Stomach (tissue), 9 donors: Measurements from ENCODE around the gene CALN1. TPM values are rescaled to one million over a fixed set of nuclear protein-coding genes. Genes with fewer than 3 reads are reported as not detected.

Source experiments
- DNase-seq, 2 donors: peaks; one replicate each; pipeline versions ENCODE4 v3.0.0 to v3.0.0-alpha.2; 2013 to 2019
- H3K27ac ChIP-seq, 5 donors: fragments of 200-600 bp in 4 of 5; sonication (generic) in 4 of 5; one replicate each; pipeline ENCODE4 v1.5.1; 2013 to 2019; ENCODE audit warnings: mild to moderate bottlenecking in 1 of 5, moderate library complexity in 1 of 5
- H3K27me3 ChIP-seq, 3 donors: fragments of 200-600 bp; sonication (generic); one replicate each; pipeline ENCODE4 v1.5.1; 2017 to 2019; ENCODE audit warnings: mixed run types in 1 of 3
- H3K36me3 ChIP-seq, 4 donors: fragments of 200-600 bp; sonication (generic); 1 replicate in 3 of 4; 2 replicates in 1 of 4; pipeline ENCODE4 v1.5.1; 2016 to 2019
- H3K4me1 ChIP-seq, 4 donors: fragments of 200-600 bp; sonication (generic); one replicate each; pipeline ENCODE4 v1.5.1; 2016 to 2019
- H3K4me3 ChIP-seq, 4 donors: fragments of 200-600 bp; sonication (generic) in 3 of 4; one replicate each; pipeline ENCODE4 v1.5.1; 2016 to 2019; ENCODE audit warnings: mild to moderate bottlenecking in 1 of 4
- H3K9me3 ChIP-seq, 4 donors: fragments of 200-600 bp; sonication (generic); one replicate each; pipeline ENCODE4 v1.5.1; 2016 to 2019
- CTCF ChIP-seq, 7 experiments: fragments of 450-650 bp in 4 of 7; fragments of 200-600 bp in 3 of 7; sonication (generic) in 3 of 7; IDR thresholded peaks; one replicate each; pipeline ENCODE4 v1.5.1; 2016 to 2019; ENCODE audit warnings: antibody characterized with exemption in 7 of 7, control low read depth in 2 of 7, mild to moderate bottlenecking in 1 of 7
- EP300 ChIP-seq: sonication (generic); formaldehyde crosslinking; IDR thresholded peaks from one replicate; pipeline ENCODE4 v1.6.1; 2017; ENCODE audit warnings: antibody characterized with exemption
- POLR2A ChIP-seq, 4 donors: fragments of 450-650 bp; IDR thresholded peaks; one replicate each; pipeline ENCODE4 v1.6.1; 2016; ENCODE audit warnings: antibody characterized with exemption in 4 of 4, control low read depth in 2 of 4, mild to moderate bottlenecking in 1 of 4, moderate library complexity in 1 of 4
- POLR2AphosphoS5 ChIP-seq, 3 donors: sonication (generic); formaldehyde crosslinking; IDR thresholded peaks; one replicate each; pipeline ENCODE4 v1.6.1; 2016; ENCODE audit warnings: antibody characterized with exemption in 3 of 3
- WGBS, 5 donors: extraction: QIAGEN DNeasy Blood & Tissue Kit in 3 of 5; methylation state at CpG; one replicate each; pipeline versions ENCODE4 v1.1.5 to v1.1.7; 2013 to 2018; 5-methylcytosine and 5-hydroxymethylcytosine counted together
- intact Hi-C: fragments of 100-400 bp; cut with DNase I; formaldehyde crosslinking; loops from one replicate; pipeline ENCODE4 v1.15.1; 2023; ENCODE audit warnings: low total_unique reads
- polyA plus RNA-seq, 3 donors: library from polyadenylated mRNA; stranded (reverse); fragments of 200-250 nt; gene quantifications; one replicate each; pipeline ENCODE4 v1.2.3, GENCODE V29; 2013
- total RNA-seq, 5 donors: library from RNA; depleted of rRNA; stranded (reverse); fragments of >200 nt; gene quantifications; one replicate each; pipeline versions ENCODE4 v1.1.0 to v1.2.3, GENCODE V29; 2014 to 2016
- donor health status: healthy with polysubstance abuse.
- donor health status: Bipolar disorder and iron deficiency.
- donor health status: healthy.

Gene CALN1
- total and polyA plus RNA-seq, 8 donors = under 0.01 to 51.9 (median 0.37) TPM; not detected in 5

- Histone ChIP-seq H3K4me1 (no peaks in the 10 kb centered on the region), H3K27me3 (no peaks in the 10 kb centered on the region), H3K4me3 (no peak overlapping the region), H3K36me3 (no peaks in the 10 kb centered on the region), H3K9me3 (no peaks in the 10 kb centered on the region), H3K27ac (no peak overlapping the region)
- no peak for TF ChIP-seq CTCF (IDR thresholded peaks at IDR 0.05)
- TF ChIP-seq EP300 = no peak
- no peak for TF ChIP-seq POLR2AphosphoS5 (IDR thresholded peaks at IDR 0.05)
- TF ChIP-seq POLR2A (IDR thresholded peaks at IDR 0.05) = no peak
- intact Hi-C loops = no loop called here
- DNase-seq = no peak
- 46 to 54% (median 50%) methylated on average over 7 of the region's 7 CpGs for WGBS, 5 donors
Measured at GRCh38 chr7:71972534-71972933, 439.6 kb downstream of the CALN1 start.

- no peak overlapping the region for H3K27ac ChIP-seq
Measured at GRCh38 chr7:71970725-71971124, 441.4 kb downstream of the CALN1 start.

GRCh38 chr7:71962636-71963035, 449.5 kb downstream of the CALN1 start:
- Histone ChIP-seq H3K9me3 (no peaks in the 10 kb centered on the region), H3K36me3 (no peaks in the 10 kb centered on the region), H3K27me3 (no peaks in the 10 kb centered on the region), H3K4me1 (no peaks in the 10 kb centered on the region), H3K27ac (no peak overlapping the region), H3K4me3 (no peak overlapping the region)
- WGBS, 5 donors = 87 to 94% (median 90%) methylated on average over 3 of the region's 3 CpGs
- DNase-seq = no peak
- TF ChIP-seq POLR2AphosphoS5 (IDR thresholded peaks at IDR 0.05) (no peak), POLR2A (IDR thresholded peaks at IDR 0.05) (no peak), CTCF (IDR thresholded peaks at IDR 0.05) (no peak), EP300 (no peak)
- intact Hi-C loops = no loop called here

More at GRCh38 chr7:71970725-71971124, 441.4 kb downstream of the CALN1 start:
- intact Hi-C loops = no loop called here
- whole genome bisulfite sequencing, 5 donors = 71 to 78% (median 77%) methylated on average over 3 of the region's 3 CpGs
- Histone ChIP-seq H3K27me3 (no peaks in the 10 kb centered on the region), H3K9me3 (no peaks in the 10 kb centered on the region), H3K4me3 (no peak overlapping the region), H3K4me1 (no peaks in the 10 kb centered on the region), H3K36me3 (no peaks in the 10 kb centered on the region)
- TF ChIP-seq EP300 (no peak), POLR2AphosphoS5 (IDR thresholded peaks at IDR 0.05) (no peak)
- DNase-seq = no peak

GRCh38 chr7:71961283-71961682, 450.9 kb downstream of the CALN1 start:
- WGBS, 5 donors = 75 to 83% (median 79%) methylated on average over 4 of the region's 4 CpGs
- H3K36me3 ChIP-seq = no peaks in the 10 kb centered on the region
- DNase-seq = no peak
- H3K27me3 ChIP-seq = no peaks in the 10 kb centered on the region
- H3K27ac ChIP-seq = no peak overlapping the region
- H3K4me3 ChIP-seq = no peak overlapping the region
- no peaks in the 10 kb centered on the region for H3K9me3 ChIP-seq
- intact Hi-C loops = no loop called here
- no peaks in the 10 kb centered on the region for H3K4me1 ChIP-seq
- TF ChIP-seq POLR2A (IDR thresholded peaks at IDR 0.05) (no peak), EP300 (no peak), CTCF (IDR thresholded peaks at IDR 0.05) (no peak), POLR2AphosphoS5 (IDR thresholded peaks at IDR 0.05) (no peak)

- TF ChIP-seq POLR2A (IDR thresholded peaks at IDR 0.05) (no peak), EP300 (no peak), POLR2AphosphoS5 (IDR thresholded peaks at IDR 0.05) (no peak), CTCF (IDR thresholded peaks at IDR 0.05) (no peak)
- H3K9me3 ChIP-seq = no peaks in the 10 kb centered on the region
- no peak for DNase-seq
- WGBS, 5 donors = 91 to 94% (median 94%) methylated on average over 17 of the region's 17 CpGs
- no peaks in the 10 kb centered on the region for H3K36me3 ChIP-seq
- H3K4me1 ChIP-seq = no peaks in the 10 kb centered on the region
- intact Hi-C loops = no loop called here
- no peaks in the 10 kb centered on the region for H3K27me3 ChIP-seq
- no peak overlapping the region for H3K27ac ChIP-seq
- H3K4me3 ChIP-seq = no peak overlapping the region
Measured at GRCh38 chr7:71942115-71942514, 470.0 kb downstream of the CALN1 start.
